ENCODE data around the gene RBPJ. TPM values are rescaled to one million over a fixed set of nuclear protein-coding genes. Genes with fewer than 3 reads are reported as not detected.

RBPJ gene
- total RNA-seq, 1 experiment from 2014 or later, result 33.7 TPM

GRCh38 chr4:26367811-26368210 lies 47.0 kb downstream of the RBPJ start:
- no peaks in the 10 kb centered on the region for H3K27me3 ChIP-seq (ENCODE audit: control insufficient read depth, insufficient read depth, low read length)
- no TSS peak for BruUV-seq (replicated peaks)
- in situ Hi-C loops (cut with HindIII; ENCODE audit: low pct_unique_long_range_greater_than_20kb, low sequenced_read_pairs), result no loop called here
- no peak overlapping the region for H3K27ac ChIP-seq (ENCODE audit: low read length)
- ATAC-seq, result no peak
- no peak overlapping the region for H3K4me3 ChIP-seq (ENCODE audit: low read depth in 2 of 2, low read length in 2 of 2)
- H3K36me3 ChIP-seq (ENCODE audit: control insufficient read depth, insufficient read depth, low read length), result no peaks in the 10 kb centered on the region
- intact Hi-C loops (cut with micrococcal nuclease; ENCODE audit: unreplicated experiment), result no loop called here
- no peaks in the 10 kb centered on the region for H3K9me3 ChIP-seq (ENCODE audit: control insufficient read depth, insufficient read depth, low read depth, low read length)
- TF ChIP-seq TCF7L2 (IDR thresholded peaks at IDR 0.05; ENCODE audit: low read depth, low read length) (no peak), POLR2AphosphoS5 (IDR thresholded peaks at IDR 0.05; ENCODE audit: low read depth, low read length) (no peak), CTCF (IDR thresholded peaks at IDR 0.05) (no peak)
- ChIA-PET POLR2A (no interaction called here), CTCF (no interaction called here)
- H3K4me1 ChIP-seq (ENCODE audit: control insufficient read depth, insufficient read depth, low read length), result peaks cover 6% of the 10 kb centered on the region
- no peak for DNase-seq (ENCODE audit: low read depth, low spot score)

GRCh38 chr4:26368685-26369084 lies 47.9 kb downstream of the RBPJ start:
- H3K27ac ChIP-seq (ENCODE audit: low read length), result no peak overlapping the region
- intact Hi-C loops (cut with micrococcal nuclease; ENCODE audit: unreplicated experiment), result no loop called here
- CTCF ChIA-PET, result no interaction called here

More at GRCh38 chr4:26368685-26369084, 47.9 kb downstream of the RBPJ start:
- peaks cover 9% of the 10 kb centered on the region for H3K4me1 ChIP-seq (ENCODE audit: control insufficient read depth, insufficient read depth, low read length)
- BruUV-seq (replicated peaks), result no TSS peak
- H3K27me3 ChIP-seq (ENCODE audit: control insufficient read depth, insufficient read depth, low read length), result no peaks in the 10 kb centered on the region
- no peak for DNase-seq (ENCODE audit: low read depth, low spot score)
- no peaks in the 10 kb centered on the region for H3K36me3 ChIP-seq (ENCODE audit: control insufficient read depth, insufficient read depth, low read length)
- ATAC-seq, result no peak
- POLR2A ChIA-PET, result no interaction called here
- no peak for TF ChIP-seq POLR2AphosphoS5 (IDR thresholded peaks at IDR 0.05; ENCODE audit: low read depth, low read length)
- no peak for TF ChIP-seq TCF7L2 (IDR thresholded peaks at IDR 0.05; ENCODE audit: low read depth, low read length)
- TF ChIP-seq REST (IDR thresholded peaks at IDR 0.05; ENCODE audit: insufficient read depth in 1 of 2, low read depth in 2 of 2, low read length in 1 of 2), result no peak
- no peak for TF ChIP-seq SIN3A (IDR thresholded peaks at IDR 0.05; ENCODE audit: borderline replicate concordance, insufficient read depth, low read depth, low read length)
- no peak for TF ChIP-seq CTCF (IDR thresholded peaks at IDR 0.05)
- no peaks in the 10 kb centered on the region for H3K9me3 ChIP-seq (ENCODE audit: control insufficient read depth, insufficient read depth, low read depth, low read length)
- H3K4me3 ChIP-seq (ENCODE audit: low read depth in 2 of 2, low read length in 2 of 2), result no peak overlapping the region
- in situ Hi-C loops (cut with HindIII; ENCODE audit: low pct_unique_long_range_greater_than_20kb, low sequenced_read_pairs), result no loop called here

Measured in Panc1 (cell line).